ENCODE results near the gene MCM3AP.

Gene MCM3AP

GRCh38 chr21:46215436-46216131 is 69.8 kb downstream of the MCM3AP start:
- no peak for DNase-seq

- DNase-seq = no peak
Observed at GRCh38 chr21:46214478-46215340, 70.7 kb downstream of the MCM3AP start.

GRCh38 chr21:46213620-46214286 is 71.7 kb downstream of the MCM3AP start:
- no peak for DNase-seq

GRCh38 chr21:46212721-46213484 is 72.5 kb downstream of the MCM3AP start:
- DNase-seq = no peak

GRCh38 chr21:46211786-46212720 is 73.4 kb downstream of the MCM3AP start:
- DNase-seq = no peak

- no peak for DNase-seq
Observed at GRCh38 chr21:46211376-46211775, 74.0 kb downstream of the MCM3AP start.

- no peak for DNase-seq
Observed at GRCh38 chr21:46210378-46211136, 74.9 kb downstream of the MCM3AP start.

GRCh38 chr21:46208761-46209721 is 76.4 kb downstream of the MCM3AP start:
- DNase-seq = no peak

GRCh38 chr21:46207920-46208591 is 77.4 kb downstream of the MCM3AP start:
- DNase-seq = no peak

GRCh38 chr21:46207006-46207919 is 78.1 kb downstream of the MCM3AP start:
- DNase-seq = no peak

GRCh38 chr21:46206163-46207005 is 79.0 kb downstream of the MCM3AP start:
- DNase-seq = no peak

- DNase-seq = no peak
Observed at GRCh38 chr21:46205766-46206162, 79.6 kb downstream of the MCM3AP start.

GRCh38 chr21:46205166-46205565 is 80.2 kb downstream of the MCM3AP start:
- no peak for DNase-seq

- no peak for DNase-seq
Observed at GRCh38 chr21:46203203-46203600, 82.2 kb downstream of the MCM3AP start.

GRCh38 chr21:46202592-46203202 is 82.7 kb downstream of the MCM3AP start:
- no peak for DNase-seq

All from NCI-H510A treated with DMSO at 0.1 percent for 48 hours (cell line).